Inferior parietal cortex (tissue), 1 donor: ENCODE data around the gene ARID1B.

Experiments used
- DNase-seq: peaks from one replicate; pipeline ENCODE4 v3.0.0-alpha.2; 2016; ENCODE audit errors: extremely low spot score

The ARID1B gene

GRCh38 chr6:157226026-157226625, 448.9 kb downstream of the ARID1B start:
- no peak for DNase-seq

- DNase-seq, result no peak
These were observed 449.6 kb downstream of the ARID1B start for GRCh38 chr6:157226761-157227160.

- no peak for DNase-seq
These were observed 450.3 kb downstream of the ARID1B start for GRCh38 chr6:157227202-157228166.

- no peak for DNase-seq
These were observed 451.4 kb downstream of the ARID1B start for GRCh38 chr6:157228426-157229131.

GRCh38 chr6:157229132-157229618, 452.0 kb downstream of the ARID1B start:
- DNase-seq, result no peak

- no peak for DNase-seq
These were observed 452.5 kb downstream of the ARID1B start for GRCh38 chr6:157229713-157230112.

- DNase-seq, result no peak
These were observed 453.7 kb downstream of the ARID1B start for GRCh38 chr6:157230910-157231309.

GRCh38 chr6:157232161-157232895, 455.1 kb downstream of the ARID1B start:
- DNase-seq, result peak; percentile 0

- DNase-seq, result no peak
These were observed 456.0 kb downstream of the ARID1B start for GRCh38 chr6:157233156-157233555.

GRCh38 chr6:157233686-157234085, 456.5 kb downstream of the ARID1B start:
- no peak for DNase-seq

GRCh38 chr6:157235600-157236039, 458.4 kb downstream of the ARID1B start:
- DNase-seq, result peak; percentile 67

- no peak for DNase-seq
These were observed 459.0 kb downstream of the ARID1B start for GRCh38 chr6:157236040-157236725.

GRCh38 chr6:157238346-157238745, 461.2 kb downstream of the ARID1B start:
- DNase-seq, result no peak

GRCh38 chr6:157239148-157239547, 462.0 kb downstream of the ARID1B start:
- no peak for DNase-seq

GRCh38 chr6:157239671-157240058, 462.5 kb downstream of the ARID1B start:
- no peak for DNase-seq

GRCh38 chr6:157240059-157240959, 463.1 kb downstream of the ARID1B start:
- DNase-seq, result no peak

- DNase-seq, result no peak
These were observed 463.8 kb downstream of the ARID1B start for GRCh38 chr6:157240960-157241311.

- no peak for DNase-seq
These were observed 465.6 kb downstream of the ARID1B start for GRCh38 chr6:157242791-157243190.

- no peak for DNase-seq
These were observed 467.0 kb downstream of the ARID1B start for GRCh38 chr6:157244175-157244574.

- no peak for DNase-seq
These were observed 467.6 kb downstream of the ARID1B start for GRCh38 chr6:157244780-157245179.
